Peyer's patch (tissue), 4 donors: ENCODE data around the gene SIAH3.

Experiments used
- POLR2A ChIP-seq, 2 donors: fragments of 450-650 bp; IDR thresholded peaks; one replicate each; pipeline ENCODE4 v1.5.1; 2017; ENCODE audit warnings: antibody characterized with exemption in 2 of 2, mild to moderate bottlenecking in 2 of 2, moderate library complexity in 2 of 2
- TF ChIP-seq, protein P1 (sequence below), 6 experiments: fragments of 450-650 bp in 4 of 6; fragments of 200-600 bp in 2 of 6; sonication (generic) in 1 of 6; IDR thresholded peaks; one replicate each; pipeline ENCODE4 v1.5.1; 2017 to 2019; ENCODE audit warnings: antibody characterized with exemption in 6 of 6, mild to moderate bottlenecking in 3 of 6, moderate library complexity in 1 of 6

DNA sequence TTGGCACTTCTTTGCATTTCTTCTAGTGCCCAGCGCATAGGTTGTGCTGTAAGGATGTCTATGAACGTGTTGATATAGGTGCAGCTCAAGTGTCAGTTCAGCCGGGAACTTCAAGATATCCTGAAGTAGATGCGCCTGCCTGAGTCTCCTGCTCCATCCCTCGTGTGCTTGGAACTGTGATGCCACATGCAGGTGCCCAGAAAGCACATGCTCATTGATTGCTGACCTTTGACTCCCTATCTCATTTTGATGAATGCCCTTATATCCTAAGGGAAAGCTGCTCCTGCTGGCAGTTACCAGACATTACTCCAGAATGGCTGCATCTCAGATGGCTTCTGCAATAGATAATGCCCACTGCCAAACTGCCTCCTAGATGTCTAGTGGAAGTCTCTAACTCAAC lies 108.6 kb downstream of the SIAH3 start:
- TF ChIP-seq, protein P1, sequence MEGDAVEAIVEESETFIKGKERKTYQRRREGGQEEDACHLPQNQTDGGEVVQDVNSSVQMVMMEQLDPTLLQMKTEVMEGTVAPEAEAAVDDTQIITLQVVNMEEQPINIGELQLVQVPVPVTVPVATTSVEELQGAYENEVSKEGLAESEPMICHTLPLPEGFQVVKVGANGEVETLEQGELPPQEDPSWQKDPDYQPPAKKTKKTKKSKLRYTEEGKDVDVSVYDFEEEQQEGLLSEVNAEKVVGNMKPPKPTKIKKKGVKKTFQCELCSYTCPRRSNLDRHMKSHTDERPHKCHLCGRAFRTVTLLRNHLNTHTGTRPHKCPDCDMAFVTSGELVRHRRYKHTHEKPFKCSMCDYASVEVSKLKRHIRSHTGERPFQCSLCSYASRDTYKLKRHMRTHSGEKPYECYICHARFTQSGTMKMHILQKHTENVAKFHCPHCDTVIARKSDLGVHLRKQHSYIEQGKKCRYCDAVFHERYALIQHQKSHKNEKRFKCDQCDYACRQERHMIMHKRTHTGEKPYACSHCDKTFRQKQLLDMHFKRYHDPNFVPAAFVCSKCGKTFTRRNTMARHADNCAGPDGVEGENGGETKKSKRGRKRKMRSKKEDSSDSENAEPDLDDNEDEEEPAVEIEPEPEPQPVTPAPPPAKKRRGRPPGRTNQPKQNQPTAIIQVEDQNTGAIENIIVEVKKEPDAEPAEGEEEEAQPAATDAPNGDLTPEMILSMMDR (IDR thresholded peaks at IDR 0.05), result no peak
- TF ChIP-seq POLR2A (IDR thresholded peaks at IDR 0.05), result no peak
